ENCODE data around the gene CYP2A6.
"Not testable (repeated sequence)": the region's sequence is repeated elsewhere in the genome, so short reads cannot be mapped to it uniquely, and the experiment has no call there.

CYP2A6 gene

DNA sequence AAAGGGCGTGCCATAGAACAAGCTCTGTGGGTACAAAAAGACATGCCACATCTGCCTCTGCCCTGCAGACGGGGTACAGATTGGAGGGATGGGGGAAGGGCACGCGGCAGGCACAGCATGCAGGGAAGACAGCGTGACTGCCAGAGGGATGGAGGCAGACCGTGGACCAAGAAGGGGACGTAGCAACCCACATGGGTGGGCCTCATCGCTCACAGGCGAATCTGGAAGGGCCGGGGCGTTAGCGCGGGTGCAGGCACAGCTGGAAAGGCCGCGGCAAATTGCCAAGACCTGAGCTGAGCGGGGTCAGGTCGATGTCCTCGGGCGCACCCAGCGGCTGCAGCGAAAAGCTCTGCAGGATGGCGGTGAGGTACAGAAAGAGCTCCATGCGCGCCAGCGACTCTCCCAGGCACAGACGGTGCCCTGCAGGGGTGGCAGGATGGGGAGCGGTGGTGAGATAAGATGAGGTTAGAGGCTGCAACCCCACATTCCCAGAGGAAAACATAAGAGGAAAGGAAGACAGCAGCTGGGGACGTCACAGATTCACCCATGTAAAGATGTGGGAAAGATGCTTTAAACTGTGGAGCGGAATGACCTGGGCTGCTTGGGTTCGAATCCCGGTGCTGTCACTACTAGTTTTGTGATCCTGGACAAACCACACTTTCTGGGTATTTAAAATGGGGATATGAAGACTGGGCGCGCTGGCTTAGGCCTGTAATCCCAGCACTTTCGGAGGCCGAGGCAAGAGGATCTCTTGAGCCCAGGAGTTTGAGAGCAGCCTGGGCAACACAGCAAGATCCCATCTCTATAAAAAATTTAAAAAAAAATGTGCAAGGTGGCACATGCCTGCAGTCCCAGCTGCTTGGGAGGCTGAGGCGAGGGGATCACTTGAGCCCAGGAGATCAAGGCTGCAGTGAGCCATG lies 31.5 kb downstream of the CYP2A6 start:
- DNase-seq (ENCODE audit: low spot score): peak; percentile 59

GRCh38 chr19:40815223-40815622 lies 35.0 kb downstream of the CYP2A6 start:
- no peak for DNase-seq (ENCODE audit: low spot score)

GRCh38 chr19:40813182-40813581 lies 37.1 kb downstream of the CYP2A6 start:
- no peak for DNase-seq (ENCODE audit: low spot score)

DNA sequence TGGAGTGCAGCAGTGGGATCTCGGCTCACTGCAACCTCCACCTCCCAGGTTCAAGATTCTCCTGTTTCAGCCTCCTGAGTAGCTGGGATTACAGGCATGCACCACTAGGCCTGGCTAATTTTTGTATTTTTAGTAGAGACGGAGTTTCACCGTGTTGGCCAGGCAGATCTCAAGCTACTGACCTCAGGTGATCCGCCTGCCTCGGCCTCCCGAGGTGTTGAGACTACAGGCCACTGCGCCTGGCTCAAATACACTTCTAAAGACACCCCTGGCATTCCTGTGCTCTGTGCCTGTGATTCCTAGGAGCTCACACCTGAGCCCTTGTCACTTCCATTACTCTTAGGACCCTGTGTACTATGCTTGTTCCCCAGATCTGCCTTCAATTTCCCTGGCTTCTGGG lies 37.7 kb downstream of the CYP2A6 start:
- DNase-seq (ENCODE audit: low spot score): not testable (repeated sequence)

GRCh38 chr19:40811478-40812341 lies 38.5 kb downstream of the CYP2A6 start:
- DNase-seq (ENCODE audit: low spot score): peak; percentile 42

DNA sequence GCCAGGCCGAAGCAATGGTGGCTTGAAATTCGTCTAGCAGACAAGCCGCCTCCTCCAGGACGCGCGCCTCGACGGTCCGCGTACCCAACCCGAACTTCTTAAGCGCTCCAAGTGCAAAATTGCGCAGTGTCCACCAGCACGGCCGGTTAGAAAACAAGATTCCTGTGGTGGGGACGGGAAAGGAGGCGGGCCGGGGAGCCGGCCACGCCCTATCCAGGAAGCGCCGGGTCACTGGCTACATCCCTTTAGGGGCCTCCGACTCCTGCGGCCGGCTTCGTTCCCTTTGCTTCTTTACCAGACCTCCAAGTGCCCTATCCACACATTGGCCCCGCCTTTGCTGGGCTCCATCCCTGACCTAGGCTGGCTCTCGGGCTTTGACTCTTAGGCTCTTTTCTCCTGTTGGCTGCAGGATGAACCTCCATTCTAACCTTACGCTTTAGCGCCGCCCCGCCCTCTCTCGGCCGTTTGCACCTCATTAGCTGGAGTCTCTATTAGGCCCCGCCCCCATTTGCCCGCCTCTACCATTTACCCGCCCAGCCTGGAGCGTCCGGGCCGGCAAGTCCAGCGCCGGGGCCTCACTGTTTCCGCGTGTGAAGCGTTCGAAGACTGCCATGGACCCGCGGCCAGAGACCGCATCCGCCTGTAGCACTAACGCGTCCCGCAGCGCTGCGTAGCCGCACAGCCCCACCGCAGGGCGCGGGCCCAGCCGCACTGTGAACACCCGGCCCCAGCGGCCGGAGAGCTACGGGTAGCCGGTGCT lies 39.4 kb downstream of the CYP2A6 start:
- peak; percentile 70 for DNase-seq (ENCODE audit: low spot score)

DNA sequence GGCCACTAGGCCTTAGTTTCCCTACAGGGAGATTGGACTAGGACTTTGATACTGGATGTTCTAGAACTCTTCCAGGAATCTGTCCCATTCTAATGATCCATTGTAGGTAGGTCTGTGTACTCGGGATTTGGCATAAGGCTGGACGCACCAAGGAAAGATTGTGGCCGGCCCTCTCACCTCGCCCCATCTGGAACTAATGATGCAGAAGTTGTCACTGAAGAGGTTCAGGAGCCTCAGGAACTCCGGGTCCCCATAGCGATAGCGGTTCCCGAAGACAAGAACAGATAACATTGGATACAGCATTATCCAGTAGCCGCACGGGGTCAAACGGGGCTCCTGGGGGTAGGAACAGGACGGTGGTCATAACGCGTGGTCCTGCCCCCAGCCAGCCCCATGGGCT lies 40.1 kb downstream of the CYP2A6 start:
- no peak for DNase-seq (ENCODE audit: low spot score)

DNA sequence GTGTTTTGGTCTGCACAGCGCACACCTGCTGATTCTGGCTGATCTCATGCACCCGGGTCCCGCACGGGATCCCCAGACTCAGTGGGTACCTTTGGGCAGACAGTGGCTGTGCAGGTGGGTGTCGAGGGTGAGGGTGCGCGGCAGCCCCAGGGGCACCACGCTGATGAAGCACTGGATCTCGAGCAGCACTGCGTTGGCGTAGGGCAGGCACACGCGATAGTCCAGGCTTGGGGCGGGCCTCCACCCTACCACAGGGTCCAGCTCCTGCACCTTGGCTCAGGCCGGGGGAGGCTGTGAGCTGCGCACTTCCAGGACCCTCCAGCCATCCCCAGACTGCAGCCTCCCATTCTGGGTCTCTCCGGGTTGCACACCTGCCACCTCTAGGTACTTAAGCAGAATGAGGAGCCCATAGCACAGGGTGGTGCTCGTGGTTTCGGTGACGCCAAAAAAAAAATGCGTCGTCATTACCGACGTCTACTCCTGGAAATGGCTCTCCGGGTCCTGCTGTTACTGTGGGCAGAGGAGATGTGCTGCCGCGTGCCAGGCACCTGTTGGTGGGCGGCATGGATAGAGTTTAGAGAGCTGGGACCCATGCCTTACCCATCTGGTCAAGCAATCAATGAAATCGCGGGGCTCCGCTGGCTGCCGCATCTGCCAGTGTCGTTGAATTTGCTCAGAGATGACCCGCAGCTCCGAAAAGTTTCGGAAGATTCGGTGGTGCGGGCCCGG lies 40.7 kb downstream of the CYP2A6 start:
- no peak for DNase-seq (ENCODE audit: low spot score)

- no peak for DNase-seq (ENCODE audit: low spot score)
Measured at GRCh38 chr19:40808497-40808896, 41.8 kb downstream of the CYP2A6 start.

DNA sequence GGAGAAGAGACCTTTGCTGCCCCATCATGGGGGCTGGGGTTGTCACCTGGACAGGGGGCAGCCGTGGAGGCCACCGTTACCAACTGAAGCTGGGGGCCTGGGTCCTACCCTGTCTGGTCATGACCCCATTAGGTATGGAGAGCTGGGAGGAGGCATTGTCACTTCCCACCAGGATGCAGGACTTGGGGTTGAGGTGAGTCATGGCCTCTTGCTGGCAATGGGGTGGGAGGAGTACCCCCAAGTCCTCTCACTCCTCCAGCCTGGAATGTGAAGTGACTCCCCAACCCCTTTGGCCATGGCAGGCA lies 42.3 kb downstream of the CYP2A6 start:
- no peak for DNase-seq (ENCODE audit: low spot score)

DNA sequence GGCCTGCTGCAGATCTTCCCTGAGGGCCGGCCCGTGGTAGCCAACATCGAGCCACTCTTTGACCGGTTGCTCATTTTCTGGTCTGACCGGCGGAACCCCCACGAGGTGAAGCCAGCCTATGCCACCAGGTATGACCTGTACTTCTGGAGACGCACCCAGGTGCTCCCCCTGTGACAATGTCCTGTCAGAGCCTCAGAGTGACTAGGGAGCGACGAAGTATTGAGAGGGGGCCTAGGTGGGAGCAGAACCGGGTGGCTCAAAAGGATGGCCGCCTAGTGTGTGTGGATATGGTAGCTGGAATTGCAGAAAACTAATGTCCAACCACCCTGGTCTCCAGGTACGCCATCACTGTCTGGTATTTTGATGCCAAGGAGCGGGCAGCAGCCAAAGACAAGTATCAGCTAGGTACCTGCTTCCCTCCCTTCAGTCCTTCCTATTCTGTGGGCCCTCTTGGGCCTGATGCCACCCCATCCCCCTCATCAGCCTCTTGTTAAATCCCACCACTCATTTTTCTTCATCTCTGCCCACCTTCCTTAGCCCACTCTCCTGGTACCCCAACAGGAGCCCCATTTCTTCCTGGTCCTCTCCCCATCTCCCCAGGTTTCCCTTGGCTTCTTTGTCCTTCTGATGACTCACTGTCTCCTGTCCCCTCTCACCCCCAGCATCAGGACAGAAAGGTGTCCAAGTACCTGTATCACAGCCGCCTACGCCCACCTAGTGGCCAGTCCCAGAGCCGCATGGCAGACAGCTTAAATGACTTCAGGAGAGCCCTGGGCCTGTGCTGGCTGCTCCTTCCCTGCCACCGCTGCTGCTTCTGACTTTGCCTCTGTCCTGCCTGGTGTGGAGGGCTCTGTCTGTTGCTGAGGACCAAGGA lies 42.9 kb downstream of the CYP2A6 start:
- DNase-seq (ENCODE audit: low spot score): no peak

GRCh38 chr19:40806423-40807146 lies 43.7 kb downstream of the CYP2A6 start:
- DNase-seq (ENCODE audit: low spot score): peak; percentile 98

DNA sequence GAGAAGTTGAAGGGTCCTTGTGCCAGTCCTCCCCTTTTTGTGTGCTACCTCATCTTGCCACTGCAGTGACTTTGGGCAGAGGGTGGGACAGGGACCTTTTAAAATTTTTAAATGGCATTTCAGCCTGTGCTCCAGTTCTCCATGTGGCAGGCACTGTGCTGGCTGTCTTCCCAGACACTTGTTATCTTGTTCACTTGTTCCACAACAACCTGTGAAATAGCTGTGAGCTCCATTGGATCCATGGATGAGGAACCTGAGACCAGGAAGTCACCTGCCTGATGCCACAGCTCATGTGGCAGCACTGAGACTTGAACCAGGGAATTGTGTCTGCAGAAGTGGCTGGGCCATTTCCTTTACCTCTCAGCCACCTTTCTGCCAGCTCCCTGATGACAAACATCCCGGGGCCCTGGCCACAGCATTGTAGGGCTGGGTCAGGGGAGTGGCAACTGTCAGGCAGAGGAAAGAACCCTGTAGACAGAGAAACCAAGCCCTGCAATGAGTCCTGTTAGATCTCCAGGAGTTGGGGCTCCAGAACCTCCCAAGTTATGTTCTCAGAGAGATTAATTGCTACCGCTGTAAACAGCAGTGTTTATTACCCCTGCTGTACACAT lies 44.9 kb downstream of the CYP2A6 start:
- peak; percentile 19 for DNase-seq (ENCODE audit: low spot score)

DNA sequence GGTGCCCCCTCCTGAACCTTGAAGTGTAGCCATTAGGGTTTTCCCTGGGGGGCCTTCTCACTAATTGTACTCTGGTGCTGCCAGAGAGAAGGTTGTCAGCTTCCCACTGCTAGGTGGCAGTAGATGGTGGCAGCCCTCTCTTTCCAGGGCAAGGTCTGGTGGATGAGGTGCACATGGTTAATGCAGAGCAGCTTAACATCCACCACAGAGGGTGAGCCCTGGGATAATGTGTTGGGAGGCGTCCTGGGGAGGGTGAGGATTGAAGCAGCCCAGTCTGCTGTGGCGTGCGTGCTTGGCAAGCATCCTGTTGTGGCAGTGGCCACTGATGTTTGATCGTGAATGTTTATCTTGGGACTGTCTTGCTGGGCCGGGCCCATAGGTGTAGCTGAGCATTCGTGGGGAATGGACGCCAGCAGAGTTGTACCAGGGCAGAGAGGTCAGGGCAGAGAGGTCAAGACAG lies 45.4 kb downstream of the CYP2A6 start:
- DNase-seq (ENCODE audit: low spot score): peak; percentile 25

DNA sequence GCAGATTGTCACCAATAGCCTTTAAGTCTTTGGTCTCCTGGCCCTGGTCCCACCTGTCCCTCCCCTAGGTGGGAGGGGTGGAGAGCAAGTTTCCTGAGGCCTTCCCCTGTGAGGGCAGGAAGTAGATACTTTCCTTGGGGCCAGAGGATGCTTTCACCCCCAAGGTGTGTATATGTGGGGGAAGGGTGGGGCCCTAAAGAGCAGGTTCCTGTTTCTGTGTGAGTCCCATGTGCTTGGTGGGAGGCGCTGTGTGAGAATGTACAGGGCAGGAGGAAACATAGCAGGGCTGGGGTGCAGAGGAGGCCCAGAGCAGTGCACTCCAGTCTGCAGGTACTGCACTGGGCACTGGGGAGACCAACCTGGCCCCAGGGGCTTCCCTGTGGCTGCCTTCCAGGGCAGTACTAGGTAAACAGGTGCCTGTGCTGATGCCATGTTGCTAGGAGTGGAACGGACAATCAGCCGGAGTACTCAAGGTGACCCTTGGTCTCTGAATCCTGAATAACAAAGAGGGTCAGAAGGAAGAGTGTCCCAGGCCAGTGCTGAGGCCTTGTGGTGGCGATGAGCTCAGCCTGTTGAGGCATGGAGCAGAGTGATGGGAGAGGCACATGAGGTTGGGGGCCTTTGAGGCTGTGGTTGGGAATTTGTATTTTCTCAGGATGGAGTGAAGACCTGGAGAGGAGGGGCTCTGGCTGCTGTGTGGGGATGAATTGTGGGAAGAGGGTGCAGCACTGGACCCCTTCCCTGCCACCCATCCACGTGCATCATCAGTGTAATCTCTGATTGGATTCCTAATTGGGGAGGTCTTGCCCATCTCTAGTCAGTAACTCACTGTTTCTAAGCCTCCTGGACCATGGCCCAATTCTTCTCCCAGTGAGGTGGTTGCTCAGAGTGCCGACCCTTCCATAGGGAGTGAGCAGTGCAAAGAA lies 46.1 kb downstream of the CYP2A6 start:
- DNase-seq (ENCODE audit: low spot score): peak; percentile 10

- no peak for DNase-seq (ENCODE audit: low spot score)
Measured at GRCh38 chr19:40803170-40803856, 46.9 kb downstream of the CYP2A6 start.

GRCh38 chr19:40802300-40803169 lies 47.7 kb downstream of the CYP2A6 start:
- DNase-seq (ENCODE audit: low spot score): peak; percentile 26

Measured in Ammon's horn (tissue), 1 donor.